Neural progenitor cell (in vitro differentiated cells): ENCODE measurements around the gene UCK2. TPM values are rescaled to one million over a fixed set of nuclear protein-coding genes. Genes with fewer than 3 reads are reported as not detected.

Experiments used
- DNase-seq: peaks from one replicate; pipeline ENCODE4 v3.0.0-alpha.2; 2016; ENCODE audit warnings: low spot score
- H2AFZ ChIP-seq: fragments of 200-600 bp; sonication (generic); replicated peaks from 2 replicates; pipeline ENCODE4 v1.6.1; 2016; ENCODE audit warnings: antibody characterized with exemption
- H3F3A ChIP-seq: fragments of 200-600 bp; sonication (generic); 2 replicates; pipeline ENCODE4 v1.6.1; 2016; ENCODE audit warnings: antibody characterized with exemption, low read depth
- H3K27ac ChIP-seq: fragments of 200-600 bp; sonication (generic); 2 replicates; pipeline ENCODE4 v1.5.1; 2016; ENCODE audit warnings: mild to moderate bottlenecking
- H3K27me3 ChIP-seq: fragments of 200-600 bp; sonication (generic); 2 replicates; pipeline ENCODE4 v1.6.1; 2016; ENCODE audit warnings: mild to moderate bottlenecking, moderate library complexity
- H3K36me3 ChIP-seq: fragments of 200-600 bp; sonication (generic); 2 replicates; pipeline ENCODE4 v1.5.1; 2016
- H3K4me1 ChIP-seq: fragments of 200-600 bp; sonication (generic); 2 replicates; pipeline ENCODE4 v1.6.1; 2016; ENCODE audit warnings: mixed run types
- H3K4me2 ChIP-seq: fragments of 200-600 bp; sonication (generic); 2 replicates; pipeline ENCODE4 v1.6.1; 2016
- H3K4me3 ChIP-seq: fragments of 200-600 bp; sonication (generic); 2 replicates; pipeline ENCODE4 v1.5.1; 2016
- H3K79me2 ChIP-seq: fragments of 200-600 bp; sonication (generic); 2 replicates; pipeline ENCODE4 v1.6.1; 2016; ENCODE audit warnings: low read depth
- H3K9ac ChIP-seq: fragments of 200-600 bp; sonication (generic); 2 replicates; pipeline ENCODE4 v1.6.1; 2016
- H3K9me3 ChIP-seq: fragments of 200-600 bp; sonication (generic); 2 replicates; pipeline ENCODE4 v1.5.1; 2016; ENCODE audit warnings: low read depth
- H4K20me1 ChIP-seq: fragments of 200-600 bp; sonication (generic); 2 replicates; pipeline ENCODE4 v1.6.1; 2016; ENCODE audit warnings: low read depth
- H3K27ac Mint-ChIP-seq: 3 replicates; pipeline ENCODE4 v1.8.0; 2021; ENCODE audit warnings: mixed read lengths
- H3K27me3 Mint-ChIP-seq: 2 replicates; pipeline ENCODE4 v1.8.0; 2022; ENCODE audit warnings: low read depth, mild to moderate bottlenecking, inconsistent platforms, moderate library complexity, mixed read lengths; ENCODE audit not compliant: insufficient read depth
- H3K36me3 Mint-ChIP-seq: 3 replicates; pipeline ENCODE4 v1.8.0; 2021; ENCODE audit warnings: mixed read lengths
- H3K4me1 Mint-ChIP-seq: 3 replicates; pipeline ENCODE4 v1.8.0; 2021; ENCODE audit warnings: mixed read lengths
- H3K4me3 Mint-ChIP-seq: 3 replicates; pipeline ENCODE4 v1.8.0; 2021; ENCODE audit warnings: mild to moderate bottlenecking, moderate library complexity, mixed read lengths
- H3K9me3 Mint-ChIP-seq: 3 replicates; pipeline ENCODE4 v1.8.0; 2020; ENCODE audit warnings: mixed read lengths
- EZH2 ChIP-seq: fragments of 200-600 bp; sonication (generic); IDR thresholded peaks from 2 replicates; pipeline ENCODE4 v1.6.1; 2017; ENCODE audit warnings: antibody characterized with exemption, mild to moderate bottlenecking, moderate library complexity
- EZH2phosphoT487 ChIP-seq: fragments of 200-600 bp; sonication (generic); IDR thresholded peaks from 2 replicates; pipeline ENCODE4 v1.6.1; 2017; ENCODE audit warnings: antibody characterized with exemption
- total RNA-seq: library from RNA; depleted of rRNA; stranded (reverse); fragments of >200 nt; gene quantifications from 2 replicates; pipeline ENCODE4 v1.2.3, GENCODE V29; 2015; ENCODE audit warnings: low replicate concordance
- TF ChIP-seq, protein P1 (sequence below): fragments of 200-600 bp; sonication (generic); IDR thresholded peaks from 2 replicates; pipeline ENCODE4 v1.5.1; 2017; ENCODE audit warnings: antibody characterized with exemption, mild to moderate bottlenecking

Gene UCK2
- total RNA-seq, 1 donor from 2014 or later, result 43.8 TPM

DNA sequence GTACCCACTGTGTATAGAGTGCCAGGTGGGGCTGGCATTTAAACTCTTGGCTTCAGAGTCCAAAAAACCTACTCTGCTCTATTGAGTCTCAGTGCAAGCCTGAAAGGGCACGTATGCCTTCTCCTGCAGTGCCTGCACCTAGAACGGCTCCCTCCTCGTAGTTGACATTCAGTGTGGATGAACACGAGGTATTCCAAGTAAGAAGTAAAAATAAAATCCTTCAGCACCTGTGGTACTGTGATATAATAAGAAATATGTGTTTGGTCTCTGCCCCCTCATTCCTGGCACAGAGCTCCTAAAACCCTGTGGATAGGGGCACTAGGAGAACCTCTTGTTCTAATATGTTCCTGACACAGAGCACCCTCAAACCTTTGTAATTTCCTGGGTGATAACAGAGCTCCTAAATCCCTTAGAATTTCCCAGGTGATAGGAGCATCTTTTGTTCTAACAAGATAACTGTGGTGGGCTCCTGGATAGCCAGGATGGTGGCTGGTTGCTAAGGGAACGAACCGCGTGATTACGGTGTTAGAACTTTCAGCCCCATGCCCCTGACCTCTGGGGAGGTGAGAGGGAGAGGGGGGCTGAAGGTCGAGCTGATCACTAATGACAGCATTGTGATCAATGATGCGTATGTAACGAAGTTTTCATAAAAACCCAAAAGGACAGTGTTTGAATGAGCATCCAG, 16.8 kb downstream of the UCK2 start:
- H3K4me2 ChIP-seq, result no peak overlapping the region
- Mint-ChIP-seq H3K4me1 (peaks cover 36% of the 10 kb centered on the region), H3K27ac (no peak overlapping the region), H3K36me3 (peaks cover 23% of the 10 kb centered on the region), H3K4me3 (peak overlapping the region; percentile 39), H3K9me3 (peaks cover 19% of the 10 kb centered on the region), H3K27me3 (no peaks in the 10 kb centered on the region)
- peaks cover 76% of the 10 kb centered on the region for H4K20me1 ChIP-seq
- no peaks in the 10 kb centered on the region for H3K36me3 ChIP-seq
- H2AFZ ChIP-seq, result no peak overlapping the region
- TF ChIP-seq EZH2phosphoT487 (no peak), EZH2 (no peak)
- H3K4me1 ChIP-seq, result no peaks in the 10 kb centered on the region
- H3K27me3 ChIP-seq, result no peaks in the 10 kb centered on the region
- H3K9me3 ChIP-seq, result no peaks in the 10 kb centered on the region
- H3K27ac ChIP-seq, result no peak overlapping the region
- no peak overlapping the region for H3K4me3 ChIP-seq
- no peaks in the 10 kb centered on the region for H3F3A ChIP-seq
- DNase-seq, result no peak
- H3K9ac ChIP-seq, result no peak overlapping the region
- H3K79me2 ChIP-seq, result peaks cover 100% of the 10 kb centered on the region

DNA sequence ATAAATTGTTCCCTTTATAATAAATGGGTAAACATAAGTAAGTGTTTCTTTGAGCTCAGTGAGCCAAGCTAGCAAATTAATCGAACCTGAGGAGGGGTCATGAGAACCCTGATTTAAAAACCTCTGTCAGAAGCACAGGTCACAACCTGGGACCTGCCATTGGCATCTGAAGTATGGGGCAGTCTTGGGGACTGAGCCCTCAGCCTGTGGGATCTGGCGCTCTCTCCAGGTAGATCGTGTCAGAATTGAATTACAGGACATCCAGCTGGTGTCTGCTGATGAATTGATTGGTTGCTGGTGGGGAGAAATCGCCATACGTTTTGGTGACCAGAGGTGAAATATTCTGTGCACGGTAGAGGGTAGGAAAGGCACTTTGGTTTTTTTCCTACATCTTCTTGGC, 17.5 kb downstream of the UCK2 start:
- no peaks in the 10 kb centered on the region for H3K4me1 ChIP-seq
- H3K36me3 Mint-ChIP-seq, result peaks cover 25% of the 10 kb centered on the region
- no peak overlapping the region for H3K4me3 ChIP-seq
- no peak overlapping the region for H2AFZ ChIP-seq
- no peak overlapping the region for H3K27ac ChIP-seq
- H3K9me3 Mint-ChIP-seq, result peaks cover 22% of the 10 kb centered on the region
- H3K27me3 Mint-ChIP-seq, result no peaks in the 10 kb centered on the region
- H4K20me1 ChIP-seq, result peaks cover 70% of the 10 kb centered on the region
- peaks cover 36% of the 10 kb centered on the region for H3K4me1 Mint-ChIP-seq
- TF ChIP-seq EZH2 (no peak), EZH2phosphoT487 (no peak)
- TF ChIP-seq, protein P1, sequence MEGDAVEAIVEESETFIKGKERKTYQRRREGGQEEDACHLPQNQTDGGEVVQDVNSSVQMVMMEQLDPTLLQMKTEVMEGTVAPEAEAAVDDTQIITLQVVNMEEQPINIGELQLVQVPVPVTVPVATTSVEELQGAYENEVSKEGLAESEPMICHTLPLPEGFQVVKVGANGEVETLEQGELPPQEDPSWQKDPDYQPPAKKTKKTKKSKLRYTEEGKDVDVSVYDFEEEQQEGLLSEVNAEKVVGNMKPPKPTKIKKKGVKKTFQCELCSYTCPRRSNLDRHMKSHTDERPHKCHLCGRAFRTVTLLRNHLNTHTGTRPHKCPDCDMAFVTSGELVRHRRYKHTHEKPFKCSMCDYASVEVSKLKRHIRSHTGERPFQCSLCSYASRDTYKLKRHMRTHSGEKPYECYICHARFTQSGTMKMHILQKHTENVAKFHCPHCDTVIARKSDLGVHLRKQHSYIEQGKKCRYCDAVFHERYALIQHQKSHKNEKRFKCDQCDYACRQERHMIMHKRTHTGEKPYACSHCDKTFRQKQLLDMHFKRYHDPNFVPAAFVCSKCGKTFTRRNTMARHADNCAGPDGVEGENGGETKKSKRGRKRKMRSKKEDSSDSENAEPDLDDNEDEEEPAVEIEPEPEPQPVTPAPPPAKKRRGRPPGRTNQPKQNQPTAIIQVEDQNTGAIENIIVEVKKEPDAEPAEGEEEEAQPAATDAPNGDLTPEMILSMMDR, result no peak
- peaks cover 100% of the 10 kb centered on the region for H3K79me2 ChIP-seq
- H3K36me3 ChIP-seq, result no peaks in the 10 kb centered on the region
- no peaks in the 10 kb centered on the region for H3K9me3 ChIP-seq
- no peaks in the 10 kb centered on the region for H3F3A ChIP-seq
- no peak overlapping the region for H3K4me3 Mint-ChIP-seq
- no peak overlapping the region for H3K9ac ChIP-seq
- no peaks in the 10 kb centered on the region for H3K27me3 ChIP-seq
- H3K27ac Mint-ChIP-seq, result no peak overlapping the region
- no peak overlapping the region for H3K4me2 ChIP-seq
- no peak for DNase-seq

DNA sequence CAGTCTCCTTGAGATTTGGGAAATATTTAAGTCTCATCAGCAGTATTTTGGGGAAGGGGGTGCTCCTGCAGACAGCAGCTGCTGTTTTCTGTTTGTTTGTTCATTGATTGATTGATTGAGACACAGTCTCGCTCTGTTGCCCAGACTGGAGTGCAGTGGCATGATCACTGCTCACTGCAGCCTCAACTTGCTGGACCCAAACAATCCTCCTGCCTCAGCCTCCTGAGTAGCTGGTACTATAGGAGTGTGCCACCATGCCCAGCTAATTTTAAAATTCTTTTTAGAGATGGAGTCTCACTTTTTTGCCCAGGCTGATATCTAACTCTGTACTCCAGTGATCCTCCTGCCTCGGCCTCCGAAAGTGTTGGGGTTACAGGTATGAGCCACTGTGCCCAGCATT, 18.2 kb downstream of the UCK2 start:
- H3K27ac ChIP-seq, result no peak overlapping the region
- H4K20me1 ChIP-seq, result peaks cover 63% of the 10 kb centered on the region
- Mint-ChIP-seq H3K4me1 (peaks cover 33% of the 10 kb centered on the region), H3K27ac (no peak overlapping the region), H3K36me3 (peaks cover 22% of the 10 kb centered on the region), H3K27me3 (no peaks in the 10 kb centered on the region), H3K9me3 (peaks cover 22% of the 10 kb centered on the region), H3K4me3 (no peak overlapping the region)
- peaks cover 100% of the 10 kb centered on the region for H3K79me2 ChIP-seq
- H3K27me3 ChIP-seq, result no peaks in the 10 kb centered on the region
- no peak for DNase-seq
- H3K36me3 ChIP-seq, result no peaks in the 10 kb centered on the region
- no peak overlapping the region for H3K9ac ChIP-seq
- no peaks in the 10 kb centered on the region for H3F3A ChIP-seq
- H3K4me2 ChIP-seq, result no peak overlapping the region
- TF ChIP-seq EZH2phosphoT487 (no peak), EZH2 (no peak)
- TF ChIP-seq, protein P1, result no peak
- no peak overlapping the region for H3K4me3 ChIP-seq
- H3K4me1 ChIP-seq, result no peaks in the 10 kb centered on the region
- no peak overlapping the region for H2AFZ ChIP-seq
- H3K9me3 ChIP-seq, result no peaks in the 10 kb centered on the region

DNA sequence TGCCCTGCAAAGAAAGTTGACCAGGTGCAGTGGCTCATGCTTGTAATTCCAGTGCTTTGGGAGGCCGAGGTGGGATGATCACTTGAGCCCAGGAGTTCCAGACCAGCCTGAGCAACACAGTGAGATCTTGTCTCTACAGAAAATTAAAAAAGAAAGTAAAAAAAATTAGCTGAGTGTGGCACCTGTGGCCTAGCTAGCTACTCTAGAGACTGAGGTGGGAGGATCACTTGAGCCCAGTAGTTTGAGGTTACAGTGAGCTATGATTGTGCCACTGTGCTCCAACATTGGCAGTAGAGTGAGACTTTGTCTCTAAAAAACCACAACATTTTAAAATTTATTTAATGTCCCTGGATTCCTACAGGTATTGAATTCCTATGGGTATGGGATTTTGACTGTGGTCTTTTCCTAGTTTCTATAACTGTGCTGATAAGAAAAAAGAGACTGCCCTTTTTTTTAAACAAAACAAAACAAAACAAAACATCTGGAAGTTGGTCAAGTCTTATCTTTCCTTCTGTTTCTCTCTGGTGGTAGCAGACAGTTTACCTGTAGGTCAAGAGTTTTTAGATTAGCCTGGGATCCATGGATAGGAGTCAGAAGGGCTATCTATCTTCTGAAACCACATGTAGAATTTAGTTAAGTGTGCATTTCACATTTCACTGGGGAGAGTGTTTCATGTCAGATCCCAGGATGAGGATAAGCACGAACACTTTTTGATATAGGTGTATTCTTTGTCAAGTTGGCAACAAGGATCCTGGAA, 18.8 kb downstream of the UCK2 start:
- Mint-ChIP-seq H3K4me1 (peaks cover 33% of the 10 kb centered on the region), H3K27ac (no peak overlapping the region), H3K36me3 (peaks cover 22% of the 10 kb centered on the region), H3K27me3 (no peaks in the 10 kb centered on the region), H3K4me3 (no peak overlapping the region), H3K9me3 (peaks cover 24% of the 10 kb centered on the region)
- H3K9ac ChIP-seq, result no peak overlapping the region
- H3K9me3 ChIP-seq, result no peaks in the 10 kb centered on the region
- no peak for DNase-seq
- no peaks in the 10 kb centered on the region for H3K27me3 ChIP-seq
- H4K20me1 ChIP-seq, result peaks cover 61% of the 10 kb centered on the region
- H2AFZ ChIP-seq, result no peak overlapping the region
- H3K4me2 ChIP-seq, result no peak overlapping the region
- peaks cover 2% of the 10 kb centered on the region for H3K4me1 ChIP-seq
- H3K27ac ChIP-seq, result no peak overlapping the region
- H3K79me2 ChIP-seq, result peaks cover 97% of the 10 kb centered on the region
- H3K36me3 ChIP-seq, result no peaks in the 10 kb centered on the region
- H3F3A ChIP-seq, result no peaks in the 10 kb centered on the region
- no peak overlapping the region for H3K4me3 ChIP-seq
- TF ChIP-seq EZH2phosphoT487 (no peak), EZH2 (no peak)
- TF ChIP-seq, protein P1, result no peak
